GM12878 (cell line): ENCODE data around the gene EDC4.

Experiments
- CTCF ChIP-seq, 3 experiments: IDR thresholded peaks in 2 of 3; conservative IDR thresholded peaks in 1 of 3; 2 replicates each; pipeline ENCODE4 v1.5.1; 2011; ENCODE audit warnings: low read depth in 3 of 3, low read length in 3 of 3, mild to moderate bottlenecking in 3 of 3, control low read depth in 2 of 3, moderate library complexity in 2 of 3, inconsistent platforms in 1 of 3, mixed read lengths in 1 of 3; ENCODE audit not compliant: control insufficient read depth in 2 of 3, insufficient read depth in 1 of 3; ENCODE audit errors: extremely low read depth in 1 of 3
- DPF2 ChIP-seq: fragments of 450-650 bp; IDR thresholded peaks from 2 replicates; pipeline ENCODE4 v1.6.1; 2017; ENCODE audit warnings: mild to moderate bottlenecking
- E4F1 ChIP-seq: fragments of 450-650 bp; IDR thresholded peaks from 2 replicates; pipeline ENCODE4 v1.6.1; 2018; ENCODE audit warnings: borderline replicate concordance, mild to moderate bottlenecking; ENCODE audit not compliant: partially characterized antibody
- GATAD2B ChIP-seq: fragments of 450-650 bp; conservative IDR thresholded peaks from 2 replicates; pipeline ENCODE4 v1.6.1; 2017; ENCODE audit warnings: low read depth, mild to moderate bottlenecking, moderate library complexity
- HDAC2 ChIP-seq: fragments of 200-600 bp; sonication (generic); IDR thresholded peaks from 2 replicates; pipeline ENCODE4 v1.6.1; 2017
- JUND ChIP-seq: IDR thresholded peaks from 2 replicates; pipeline ENCODE4 v1.6.1; 2012; ENCODE audit warnings: low read depth, mild to moderate bottlenecking, low read length, improper control_type of control experiment, moderate library complexity
- MAX ChIP-seq: IDR thresholded peaks from 2 replicates; pipeline ENCODE4 v1.6.1; 2012; ENCODE audit warnings: low read depth, low read length, improper control_type of control experiment
- NFYA ChIP-seq: IDR thresholded peaks from 2 replicates; pipeline ENCODE4 v1.6.1; 2011; ENCODE audit warnings: low read depth, mild to moderate bottlenecking, low read length, improper control_type of control experiment, borderline replicate concordance
- NR2C2 ChIP-seq: IDR thresholded peaks from 2 replicates; pipeline ENCODE4 v1.6.1; 2011; ENCODE audit warnings: borderline replicate concordance, low read depth; ENCODE audit not compliant: control insufficient read depth, insufficient read length
- REST ChIP-seq: IDR thresholded peaks from 2 replicates; pipeline ENCODE4 v1.6.1; 2012; ENCODE audit warnings: mild to moderate bottlenecking, low read depth, low read length
- ZBTB33 ChIP-seq: fragments of 450-650 bp; IDR thresholded peaks from 2 replicates; pipeline ENCODE4 v1.6.1; 2017; ENCODE audit warnings: mild to moderate bottlenecking

GRCh38 chr16:67860589-67861398 lies 12.1 kb upstream of the EDC4 start:
- TF ChIP-seq NR2C2 (no peak), CTCF (IDR thresholded peaks at IDR 0.05 in 2 of 3, conservative IDR thresholded peaks at IDR 0.05 in 1 of 3; ENCODE audit: control insufficient read depth in 2 of 3, extremely low read depth in 1 of 3, insufficient read depth in 1 of 3, low read depth in 3 of 3, low read length in 3 of 3) (no peak), DPF2 (no peak), GATAD2B (no peak), HDAC2 (no peak), ZBTB33 (no peak), JUND (no peak), REST (no peak), NFYA (no peak), E4F1 (no peak), MAX (no peak)
